ENCODE data around the gene PPM1F. TPM values are rescaled to one million over a fixed set of nuclear protein-coding genes. Genes with fewer than 3 reads are reported as not detected.

Gene PPM1F
- total and polyA plus RNA-seq, 10 of the 15 experiments (the other 5 are each of a cell fraction or from before 2014, with no cell fraction given), result 0.55 to 26.3 (median 9.7) TPM

- POLR2A ChIA-PET, result interaction anchor here (1.0 kb wide), 1 partner anchor 8 kb away, joined by 3 read pairs; the partner anchor contains the start of gene TOP3B
- CTCF ChIA-PET, result interaction anchor here (1.7 kb wide), 1 partner anchor 18 kb away, joined by 5 read pairs; no protein-coding TSS in a partner anchor
These were observed 38.0 kb upstream of the PPM1F start for GRCh38 chr22:21990445-21991303.

More at GRCh38 chr22:21990445-21991303, 38.0 kb upstream of the PPM1F start:
- TF ChIP-seq RELB (IDR thresholded peaks at IDR 0.05; ENCODE audit: low read depth) (no peak), ETV6 (conservative IDR thresholded peaks at IDR 0.05 in 1 of 2, IDR thresholded peaks at IDR 0.05 in 1 of 2; ENCODE audit: borderline replicate concordance in 1 of 2, low read depth in 1 of 2) (no peak), GATAD2B (conservative IDR thresholded peaks at IDR 0.05; ENCODE audit: low read depth) (no peak)
- TF ChIP-seq, protein P1, sequence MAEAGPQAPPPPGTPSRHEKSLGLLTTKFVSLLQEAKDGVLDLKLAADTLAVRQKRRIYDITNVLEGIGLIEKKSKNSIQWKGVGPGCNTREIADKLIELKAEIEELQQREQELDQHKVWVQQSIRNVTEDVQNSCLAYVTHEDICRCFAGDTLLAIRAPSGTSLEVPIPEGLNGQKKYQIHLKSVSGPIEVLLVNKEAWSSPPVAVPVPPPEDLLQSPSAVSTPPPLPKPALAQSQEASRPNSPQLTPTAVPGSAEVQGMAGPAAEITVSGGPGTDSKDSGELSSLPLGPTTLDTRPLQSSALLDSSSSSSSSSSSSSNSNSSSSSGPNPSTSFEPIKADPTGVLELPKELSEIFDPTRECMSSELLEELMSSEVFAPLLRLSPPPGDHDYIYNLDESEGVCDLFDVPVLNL (IDR thresholded peaks at IDR 0.05; ENCODE audit: low read depth, low read length), result no peak
- in situ Hi-C loops (cut with MboI), result no loop called here
- no peak for ATAC-seq
- no peaks in the 10 kb centered on the region for H3K79me2 ChIP-seq (ENCODE audit: control insufficient read depth, insufficient read depth, low read length)
- H3K36me3 ChIP-seq (ENCODE audit: control insufficient read depth in 2 of 2, insufficient read depth in 2 of 2, low read length in 1 of 2), result no peaks in the 10 kb centered on the region
- DNase-seq (ENCODE audit: low read depth, low spot score), result no peak
- BruUV-seq (replicated peaks), result no TSS peak
- WGBS (ENCODE audit: insufficient coverage, insufficient replicate concordance, low lambda C conversion rate, missing lambda C conversion rate), result 71% methylated on average over 16 of the region's 16 CpGs
- no peak overlapping the region for H3K27ac ChIP-seq (ENCODE audit: control insufficient read depth, insufficient read depth)
- no peak overlapping the region for H3K9ac ChIP-seq (ENCODE audit: control insufficient read depth, insufficient read depth, low read length)
- no peaks in the 10 kb centered on the region for H3K27me3 ChIP-seq (replicated peaks in 1 of 2; ENCODE audit: control insufficient read depth in 2 of 2, insufficient read depth in 2 of 2, low read length in 1 of 2)
- SMC1A ChIA-PET (ENCODE audit: uncharacterized antibody, unreplicated experiment), result no interaction called here
- FAIRE-seq, result no peak
- no peak overlapping the region for H3K4me2 ChIP-seq (ENCODE audit: control insufficient read depth, insufficient read depth)
- no peak overlapping the region for H3K4me3 ChIP-seq
- H3K4me1 ChIP-seq (ENCODE audit: control insufficient read depth, insufficient read depth, low read length), result no peaks in the 10 kb centered on the region
- H3K9me3 ChIP-seq (replicated peaks; ENCODE audit: control insufficient read depth, insufficient read depth, low read length), result no peaks in the 10 kb centered on the region
- RAD21 ChIA-PET (ENCODE audit: unreplicated experiment), result no interaction called here
- intact Hi-C loops (cut with micrococcal nuclease; ENCODE audit: unreplicated experiment), result no loop called here
- H2AFZ ChIP-seq (ENCODE audit: control insufficient read depth, low read depth, low read length), result no peak overlapping the region
- no peaks in the 10 kb centered on the region for H4K20me1 ChIP-seq (ENCODE audit: control insufficient read depth, insufficient read depth)

Data from GM12878 (cell line).